GM18951 (cell line): Measurements from ENCODE around the gene BRDT.

Source experiments
- POLR2A ChIP-seq: IDR thresholded peaks from 4 replicates; pipeline ENCODE4 v1.6.1; 2011; ENCODE audit warnings: mild to moderate bottlenecking; ENCODE audit not compliant: insufficient read length, insufficient read depth; ENCODE audit errors: extremely low read depth
- in situ Hi-C: fragments of 300-500 bp; cut with MboI; formaldehyde crosslinking; loops from one replicate; pipeline ENCODE4 v1.12.0; 2022; ENCODE audit warnings: low sequenced_read_pairs, mixed read lengths, inconsistent platforms; ENCODE audit not compliant: unreplicated experiment

Gene BRDT

DNA sequence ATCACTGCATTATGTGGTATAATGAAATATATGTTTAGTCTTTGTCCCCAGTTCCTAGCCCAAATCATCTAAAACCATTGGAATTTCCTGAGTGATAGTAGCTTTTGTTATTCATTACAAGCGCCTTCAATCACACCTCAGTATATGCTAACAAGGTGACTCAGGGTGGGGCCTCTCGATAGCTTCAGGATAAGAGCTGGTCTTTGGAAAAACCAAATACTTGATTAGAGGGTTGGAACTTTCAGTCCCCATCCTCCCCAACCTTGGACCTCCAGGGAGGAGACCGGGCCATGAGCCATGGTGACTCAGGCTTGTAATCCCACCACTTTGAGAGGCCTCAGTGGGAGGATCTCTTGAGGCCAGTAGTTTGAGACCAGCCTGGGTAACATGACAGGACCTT, 5.1 kb upstream of the BRDT start:
- in situ Hi-C loops = loop anchor here (25.0 kb wide), 1 partner anchor 657 kb away; no protein-coding TSS in a partner anchor
- no peak for TF ChIP-seq POLR2A

DNA sequence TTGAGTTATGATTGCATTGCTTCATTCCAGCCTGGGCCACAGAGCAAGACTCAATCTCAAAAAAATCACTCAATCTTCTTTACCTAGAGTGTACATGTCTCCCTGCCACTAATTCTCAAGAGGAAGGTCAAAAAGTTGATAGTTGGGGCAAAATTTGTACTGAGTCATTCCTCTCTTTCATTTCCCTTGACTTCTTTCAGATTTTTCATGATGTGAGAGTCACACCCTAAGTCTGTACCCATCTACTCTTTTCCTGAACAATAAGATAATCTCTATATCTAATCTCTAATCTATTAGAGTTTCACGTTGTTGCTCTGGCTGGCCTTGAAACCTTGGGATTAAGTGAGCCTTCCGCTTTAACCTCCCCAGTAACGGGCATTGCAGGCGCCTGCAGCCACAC, 1.1 kb upstream of the BRDT start:
- no peak for TF ChIP-seq POLR2A
- in situ Hi-C loops = loop anchor here (25.0 kb wide), 1 partner anchor 661 kb away; no protein-coding TSS in a partner anchor

DNA sequence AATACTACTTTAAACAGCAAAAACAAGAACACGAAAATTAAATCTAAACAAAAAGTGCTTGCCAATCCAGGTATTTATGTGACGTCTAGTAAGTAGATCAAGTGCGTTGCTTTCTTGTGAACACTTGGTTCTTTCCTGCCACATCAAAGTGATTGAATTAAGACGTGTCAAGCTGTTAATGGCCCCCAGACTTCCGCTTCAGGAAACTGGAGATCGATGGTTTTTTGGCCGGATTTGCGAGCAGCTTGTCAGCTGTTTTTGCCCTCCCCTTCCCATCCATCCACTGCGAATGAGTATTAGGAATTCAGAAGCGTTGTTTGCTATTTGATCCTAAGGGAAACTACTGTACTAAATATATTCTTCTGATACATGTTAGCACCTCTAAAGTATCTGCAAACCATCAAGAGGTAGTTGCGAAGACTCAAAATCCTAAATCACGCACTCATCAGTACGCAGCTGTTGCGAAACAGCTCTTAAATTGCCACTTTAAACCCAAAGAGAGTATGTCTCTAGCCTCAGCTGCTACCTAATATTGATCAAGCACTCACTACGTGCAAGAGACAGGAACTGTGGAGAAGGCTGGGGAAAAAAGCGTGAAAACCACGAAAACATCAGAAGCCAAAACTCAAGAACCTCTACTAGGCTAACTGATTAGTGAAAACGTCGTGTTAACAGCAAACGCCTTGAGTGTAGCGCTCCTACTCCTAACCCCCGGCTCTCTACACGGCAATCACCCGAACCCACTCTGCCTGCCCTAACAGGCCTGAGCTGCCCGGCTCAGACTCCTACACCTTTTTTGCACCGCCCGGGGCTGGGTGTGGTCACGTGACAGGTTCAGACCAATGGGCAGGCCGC, 473 bp upstream of the BRDT start:
- in situ Hi-C loops = loop anchor here (25.0 kb wide), 1 partner anchor 661 kb away; no protein-coding TSS in a partner anchor
- TF ChIP-seq POLR2A = no peak

DNA sequence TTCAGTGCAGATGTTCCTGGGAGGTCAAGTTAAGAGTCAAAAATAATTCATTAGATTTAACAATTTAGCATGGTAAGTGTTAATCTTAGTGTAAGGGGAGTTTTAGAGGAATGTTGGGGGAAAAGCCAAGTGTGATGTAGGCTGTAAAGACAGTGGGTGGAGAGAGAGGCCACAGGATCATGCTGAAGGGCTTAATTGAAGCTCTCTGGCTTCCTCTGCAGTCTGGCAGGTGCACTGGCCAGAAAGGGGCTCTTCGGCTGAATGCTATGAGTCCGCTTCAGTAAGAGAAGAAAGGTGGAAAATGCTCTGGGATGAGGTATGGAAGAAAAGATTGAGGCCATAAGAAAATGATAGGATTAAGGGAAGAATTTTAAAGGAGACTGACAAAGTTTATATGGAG, 3.0 kb downstream of the BRDT start:
- in situ Hi-C loops = no loop called here
- no peak for TF ChIP-seq POLR2A

DNA sequence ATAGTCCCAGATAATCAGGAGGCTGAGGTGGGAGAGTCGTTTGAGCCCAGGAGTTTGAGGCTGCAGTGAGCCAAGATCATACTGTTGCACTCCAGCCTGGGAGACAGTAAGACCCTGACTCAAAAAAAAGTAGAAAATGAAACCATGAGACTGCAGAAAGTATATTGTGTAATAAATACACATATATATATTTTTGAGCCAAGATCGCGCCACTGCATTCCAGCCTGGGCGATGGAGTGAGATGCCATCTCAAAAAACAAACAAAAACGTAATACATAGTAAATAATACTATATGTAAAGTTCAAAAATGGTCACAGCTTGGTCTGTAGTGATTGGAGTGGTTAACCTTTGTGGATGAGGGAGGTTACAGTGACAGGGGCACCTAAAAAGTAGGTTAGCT, 9.7 kb downstream of the BRDT start:
- in situ Hi-C loops = no loop called here
- TF ChIP-seq POLR2A = no peak

DNA sequence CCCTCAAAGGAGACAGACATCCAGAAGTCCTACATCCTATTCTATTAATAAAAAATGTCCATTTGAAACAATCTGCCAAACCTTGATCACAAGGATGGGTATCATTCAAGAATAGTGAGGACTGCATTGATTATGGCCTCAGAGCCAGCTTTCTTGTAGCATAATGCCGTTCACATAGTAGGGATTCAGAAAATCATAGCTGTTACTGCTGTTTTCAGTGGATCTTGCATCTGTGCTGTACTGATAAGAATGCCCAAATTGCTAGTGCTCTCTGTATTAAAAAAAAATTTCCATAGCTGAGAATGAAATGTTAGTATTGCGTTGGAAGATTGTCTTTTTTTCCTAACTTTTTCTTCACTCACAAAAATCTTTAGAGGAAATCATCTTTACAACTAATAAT, 19.1 kb downstream of the BRDT start:
- TF ChIP-seq POLR2A = no peak
- in situ Hi-C loops = no loop called here

DNA sequence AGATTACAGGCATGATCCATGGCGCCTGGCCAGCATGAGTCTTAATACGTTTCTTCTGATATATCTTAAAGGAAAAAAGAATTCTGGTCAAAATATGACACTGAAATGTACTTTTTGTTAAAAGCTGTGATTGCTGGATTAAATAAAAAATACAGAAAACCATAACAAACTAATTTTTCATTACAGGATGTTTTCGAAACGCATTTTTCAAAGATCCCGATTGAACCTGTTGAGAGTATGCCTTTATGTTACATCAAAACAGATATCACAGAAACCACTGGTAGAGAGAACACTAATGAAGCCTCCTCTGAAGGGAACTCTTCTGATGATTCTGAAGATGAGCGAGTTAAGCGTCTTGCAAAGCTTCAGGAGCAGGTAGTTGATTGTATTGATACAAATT, 30.2 kb downstream of the BRDT start:
- TF ChIP-seq POLR2A = no peak
- in situ Hi-C loops = loop anchor here (25.0 kb wide), 1 partner anchor 633 kb away; no protein-coding TSS in a partner anchor

DNA sequence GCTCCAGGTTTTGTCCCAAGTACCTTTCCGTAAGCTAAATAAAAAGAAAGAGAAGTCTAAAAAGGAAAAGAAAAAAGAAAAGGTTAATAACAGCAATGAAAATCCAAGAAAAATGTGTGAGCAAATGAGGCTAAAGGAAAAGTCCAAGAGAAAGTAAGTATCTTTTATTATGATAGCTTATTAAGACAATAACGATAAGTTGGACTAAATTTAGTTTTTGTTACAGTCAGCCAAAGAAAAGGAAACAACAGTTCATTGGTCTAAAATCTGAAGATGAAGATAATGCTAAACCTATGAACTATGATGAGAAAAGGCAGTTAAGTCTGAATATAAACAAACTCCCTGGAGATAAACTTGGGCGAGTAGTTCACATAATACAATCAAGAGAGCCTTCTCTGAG, 31.5 kb downstream of the BRDT start:
- in situ Hi-C loops = loop anchor here (25.0 kb wide), 1 partner anchor 632 kb away; no protein-coding TSS in a partner anchor
- TF ChIP-seq POLR2A = no peak

DNA sequence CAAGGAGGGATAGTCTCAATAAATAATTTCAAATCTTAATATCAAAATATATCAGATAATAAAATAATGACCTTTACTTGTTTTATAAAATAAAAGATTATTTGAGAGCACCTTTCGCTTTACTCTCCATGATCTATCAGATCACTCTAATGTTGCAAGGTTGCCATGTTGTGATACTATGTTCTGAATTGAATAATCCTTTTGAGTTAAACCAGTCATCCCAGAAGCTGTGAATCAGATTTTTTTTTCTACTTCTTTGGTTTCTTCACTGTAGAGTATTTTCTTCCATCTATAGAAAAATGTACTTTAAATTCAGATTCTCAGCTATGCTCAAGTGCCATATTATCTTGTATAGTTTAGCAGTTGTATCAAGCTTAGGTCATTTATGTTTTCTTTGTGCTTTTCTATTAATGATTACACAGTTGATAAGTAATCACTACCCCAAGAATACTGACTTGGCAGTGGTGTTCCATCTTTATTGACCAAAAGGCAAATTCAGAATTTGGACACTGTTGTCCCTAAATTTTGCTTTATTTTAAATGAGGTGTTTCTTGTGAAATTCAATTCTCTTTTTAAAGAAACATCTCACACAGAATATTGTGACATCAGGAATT, 32.9 kb downstream of the BRDT start:
- in situ Hi-C loops = loop anchor here (25.0 kb wide), 1 partner anchor 630 kb away; no protein-coding TSS in a partner anchor
- TF ChIP-seq POLR2A = no peak

DNA sequence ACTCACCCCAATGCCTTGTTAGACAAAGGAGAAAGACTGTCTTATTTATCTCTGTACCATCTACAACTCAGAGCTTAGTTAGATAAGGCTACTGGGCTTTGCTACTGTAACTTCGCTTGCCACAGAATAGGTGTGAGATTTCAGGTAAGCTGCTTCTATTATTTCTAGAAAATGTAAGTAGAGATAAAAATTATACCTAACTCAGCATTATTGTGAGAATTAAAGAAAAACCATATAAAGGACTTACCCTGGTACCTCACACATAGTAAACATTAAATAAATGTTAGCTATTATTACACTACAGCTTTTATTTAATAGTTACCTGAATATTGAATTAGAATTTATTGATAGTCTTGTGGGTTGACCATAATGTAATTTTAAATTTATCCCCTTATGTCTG, 44.1 kb downstream of the BRDT start:
- in situ Hi-C loops = loop anchor here (25.0 kb wide), 1 partner anchor 619 kb away; no protein-coding TSS in a partner anchor
- no peak for TF ChIP-seq POLR2A

DNA sequence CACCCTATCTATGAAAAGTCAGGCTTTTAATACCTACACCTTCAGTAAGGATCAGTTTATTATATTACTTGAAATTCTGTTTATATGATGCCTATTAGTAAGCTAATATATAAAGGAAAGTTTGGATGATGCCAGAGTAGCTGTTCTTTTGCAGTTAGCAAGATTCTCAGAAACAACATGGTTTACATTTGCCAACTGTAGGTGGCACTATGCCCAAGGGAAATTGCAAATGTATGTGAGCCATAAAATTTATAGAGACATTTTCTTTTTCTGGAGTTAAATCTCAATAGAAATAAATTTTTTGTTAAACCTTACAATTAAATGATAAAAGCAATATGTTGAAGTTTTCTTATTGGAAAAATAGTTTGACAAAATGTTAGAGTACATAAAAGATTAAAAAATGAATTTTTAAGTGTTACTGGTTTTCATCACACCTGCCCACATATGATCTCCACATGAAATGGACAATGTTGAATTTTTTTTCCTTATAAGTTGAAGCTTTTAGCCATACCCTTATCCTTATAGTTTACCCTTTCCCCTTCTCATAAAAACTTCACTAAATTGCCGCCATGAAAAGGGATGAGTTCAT, 48.5 kb downstream of the BRDT start:
- in situ Hi-C loops = loop anchor here (25.0 kb wide), 1 partner anchor 615 kb away; no protein-coding TSS in a partner anchor
- TF ChIP-seq POLR2A = no peak

DNA sequence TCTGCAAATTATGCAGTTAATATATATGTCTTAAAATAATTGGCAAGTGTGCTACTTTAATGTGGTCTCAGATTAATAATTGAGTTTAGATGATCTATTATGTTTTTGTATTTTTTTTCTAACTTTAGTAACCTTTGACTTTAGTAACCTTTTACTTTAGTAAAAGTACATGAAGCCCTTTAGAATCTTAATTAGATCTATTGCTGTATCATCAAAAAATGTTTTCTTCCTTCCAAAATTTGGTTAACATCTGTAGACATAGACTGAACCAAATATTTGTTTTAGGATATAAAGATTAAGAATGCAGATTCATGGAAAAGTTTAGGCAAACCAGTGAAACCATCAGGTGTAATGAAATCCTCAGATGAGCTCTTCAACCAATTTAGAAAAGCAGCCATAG, 54.9 kb downstream of the BRDT start:
- no peak for TF ChIP-seq POLR2A
- in situ Hi-C loops = no loop called here

DNA sequence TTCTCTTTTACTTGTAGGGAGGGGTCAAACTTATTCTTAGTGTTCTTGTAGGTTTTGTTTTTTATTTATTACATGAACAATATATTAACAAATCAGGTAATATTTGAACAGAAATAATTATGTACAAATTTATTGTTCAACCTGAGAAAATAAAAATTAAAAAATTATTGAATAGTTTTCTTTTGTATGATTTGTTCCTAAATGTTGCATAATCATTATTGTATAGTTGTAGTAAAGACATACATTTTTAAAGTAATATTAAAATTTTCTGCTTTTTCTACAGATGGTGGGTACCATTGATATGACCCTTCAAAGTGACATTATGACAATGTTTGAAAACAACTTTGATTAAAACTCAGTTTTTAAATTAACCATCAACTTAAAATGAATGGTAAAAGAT, 64.7 kb downstream of the BRDT start:
- in situ Hi-C loops = no loop called here
- no peak for TF ChIP-seq POLR2A
